Hindlimb muscle (tissue), 1 donor: ENCODE results near the gene PRSS38. TPM values are rescaled to one million over a fixed set of nuclear protein-coding genes. Genes with fewer than 3 reads are reported as not detected.

ENCODE experiments used
- DNase-seq: peaks from one replicate; pipeline ENCODE4 v3.0.0-alpha.2; 2013
- polyA plus RNA-seq: library from polyadenylated mRNA; unstranded; fragments of 120-200 nt; gene quantifications from one replicate; pipeline ENCODE4 v1.2.1, GENCODE V29; 2013; ENCODE audit not compliant: insufficient read length

The PRSS38 gene
- polyA plus RNA-seq, 1 donor, result not detected

- no peak for DNase-seq
These were observed 36.4 kb upstream of the PRSS38 start for GRCh38 chr1:227779021-227779441.

- no peak for DNase-seq
These were observed 35.8 kb upstream of the PRSS38 start for GRCh38 chr1:227779685-227780084.

GRCh38 chr1:227780101-227781044 is 35.1 kb upstream of the PRSS38 start:
- no peak for DNase-seq

GRCh38 chr1:227781314-227781930 is 34.1 kb upstream of the PRSS38 start:
- DNase-seq, result no peak

GRCh38 chr1:227782226-227782625 is 33.2 kb upstream of the PRSS38 start:
- DNase-seq, result no peak

- DNase-seq, result no peak
These were observed 30.2 kb upstream of the PRSS38 start for GRCh38 chr1:227785094-227785804.

GRCh38 chr1:227785805-227786671 is 29.4 kb upstream of the PRSS38 start:
- no peak for DNase-seq

- no peak for DNase-seq
These were observed 28.6 kb upstream of the PRSS38 start for GRCh38 chr1:227786673-227787512.

- peak; percentile 77 for DNase-seq
These were observed 27.8 kb upstream of the PRSS38 start for GRCh38 chr1:227787513-227788270.

- DNase-seq, result peak; percentile 59
These were observed 27.0 kb upstream of the PRSS38 start for GRCh38 chr1:227788271-227789083.

- no peak for DNase-seq
These were observed 26.1 kb upstream of the PRSS38 start for GRCh38 chr1:227789084-227790033.

- DNase-seq, result no peak
These were observed 25.5 kb upstream of the PRSS38 start for GRCh38 chr1:227790034-227790400.

GRCh38 chr1:227790868-227791267 is 24.6 kb upstream of the PRSS38 start:
- DNase-seq, result no peak

- DNase-seq, result no peak
These were observed 23.9 kb upstream of the PRSS38 start for GRCh38 chr1:227791425-227792143.

GRCh38 chr1:227792216-227793078 is 23.0 kb upstream of the PRSS38 start:
- no peak for DNase-seq

GRCh38 chr1:227793079-227793947 is 22.2 kb upstream of the PRSS38 start:
- DNase-seq, result no peak
